Hematopoietic multipotent progenitor cell treated with erythropoietin and hydrocortisone succinate and interleukin-3 and kit ligand, for 4 days (in vitro differentiated cells): ENCODE data around the gene SMAD3.
"Not testable (repeated sequence)": the region's sequence is repeated elsewhere in the genome, so short reads cannot be mapped to it uniquely, and the experiment has no call there.

ENCODE experiments used
- DNase-seq: peaks from one replicate; pipeline ENCODE4 v3.0.0-alpha.2; 2015

The SMAD3 gene

GRCh38 chr15:67110958-67111864, 45.8 kb downstream of the SMAD3 start:
- no peak for DNase-seq

GRCh38 chr15:67114046-67114445, 48.6 kb downstream of the SMAD3 start:
- no peak for DNase-seq

- no peak for DNase-seq
Measured at GRCh38 chr15:67114846-67115585, 49.6 kb downstream of the SMAD3 start.

- no peak for DNase-seq
Measured at GRCh38 chr15:67115586-67115969, 50.2 kb downstream of the SMAD3 start.

GRCh38 chr15:67116742-67117141, 51.3 kb downstream of the SMAD3 start:
- no peak for DNase-seq

GRCh38 chr15:67117370-67117769, 52.0 kb downstream of the SMAD3 start:
- DNase-seq, result no peak

- DNase-seq, result no peak
Measured at GRCh38 chr15:67118808-67119207, 53.4 kb downstream of the SMAD3 start.

GRCh38 chr15:67119238-67119846, 53.9 kb downstream of the SMAD3 start:
- no peak for DNase-seq

- DNase-seq, result no peak
Measured at GRCh38 chr15:67120009-67120838, 54.8 kb downstream of the SMAD3 start.

- DNase-seq, result peak; percentile 70
Measured at GRCh38 chr15:67120839-67121643, 55.6 kb downstream of the SMAD3 start.

- DNase-seq, result no peak
Measured at GRCh38 chr15:67121644-67122605, 56.5 kb downstream of the SMAD3 start.

GRCh38 chr15:67122816-67123215, 57.4 kb downstream of the SMAD3 start:
- DNase-seq, result not testable (repeated sequence)

GRCh38 chr15:67123291-67123690, 57.9 kb downstream of the SMAD3 start:
- not testable (repeated sequence) for DNase-seq

- DNase-seq, result no peak
Measured at GRCh38 chr15:67124111-67124510, 58.7 kb downstream of the SMAD3 start.

GRCh38 chr15:67124911-67125588, 59.6 kb downstream of the SMAD3 start:
- no peak for DNase-seq

- DNase-seq, result no peak
Measured at GRCh38 chr15:67125589-67126502, 60.4 kb downstream of the SMAD3 start.

GRCh38 chr15:67126551-67127330, 61.3 kb downstream of the SMAD3 start:
- DNase-seq, result no peak

- no peak for DNase-seq
Measured at GRCh38 chr15:67127331-67127664, 61.9 kb downstream of the SMAD3 start.
